ENCODE results near the gene FKBP1B. TPM values are rescaled to one million over a fixed set of nuclear protein-coding genes. Genes with fewer than 3 reads are reported as not detected.

FKBP1B gene
- total RNA-seq, 1 donor from 2014 or later, result 1.4 TPM

- intact Hi-C loops (cut with micrococcal nuclease), result loop anchor here (10.0 kb wide), 1 partner anchor 135 kb away; no protein-coding TSS in a partner anchor
- no peaks in the 10 kb centered on the region for H3K4me1 Mint-ChIP-seq
- CTCF ChIA-PET, result no interaction called here
These were observed 29.8 kb upstream of the FKBP1B start for GRCh38 chr2:24019729-24020128.

GRCh38 chr2:24020244-24020643 is 29.3 kb upstream of the FKBP1B start:
- Mint-ChIP-seq H3K4me1 (no peaks in the 10 kb centered on the region), H3K9me3 (no peaks in the 10 kb centered on the region), H3K27me3 (no peaks in the 10 kb centered on the region), H3K4me3 (no peak overlapping the region), H3K36me3 (ENCODE audit: low read depth) (peaks cover 28% of the 10 kb centered on the region), H3K27ac (no peak overlapping the region)
- TF ChIP-seq CTCF (IDR thresholded peaks at IDR 0.05), result no peak
- DNase-seq, result no peak
- ChIA-PET POLR2A (no interaction called here), CTCF (no interaction called here)
- intact Hi-C loops (cut with micrococcal nuclease), result no loop called here
- ATAC-seq (ENCODE audit: low read depth), result no peak

More at GRCh38 chr2:24019729-24020128, 29.8 kb upstream of the FKBP1B start:
- H3K4me3 Mint-ChIP-seq, result no peak overlapping the region
- H3K9me3 Mint-ChIP-seq, result no peaks in the 10 kb centered on the region
- no peak for TF ChIP-seq CTCF (IDR thresholded peaks at IDR 0.05)
- no peak overlapping the region for H3K27ac Mint-ChIP-seq
- H3K36me3 Mint-ChIP-seq (ENCODE audit: low read depth), result peaks cover 24% of the 10 kb centered on the region
- no peak for DNase-seq
- H3K27me3 Mint-ChIP-seq, result no peaks in the 10 kb centered on the region
- POLR2A ChIA-PET, result no interaction called here
- no peak for ATAC-seq (ENCODE audit: low read depth)

GRCh38 chr2:24021122-24021998 is 28.2 kb upstream of the FKBP1B start:
- TF ChIP-seq CTCF (IDR thresholded peaks at IDR 0.05), result no peak
- DNase-seq (no peak), ATAC-seq (ENCODE audit: low read depth) (peak; percentile 37)
- CTCF ChIA-PET, result no interaction called here
- Mint-ChIP-seq H3K27me3 (no peaks in the 10 kb centered on the region), H3K4me1 (no peaks in the 10 kb centered on the region), H3K4me3 (no peak overlapping the region), H3K27ac (no peak overlapping the region), H3K36me3 (ENCODE audit: low read depth) (peaks cover 36% of the 10 kb centered on the region), H3K9me3 (no peaks in the 10 kb centered on the region)
- POLR2A ChIA-PET, result no interaction called here
- intact Hi-C loops (cut with micrococcal nuclease), result no loop called here

GRCh38 chr2:24022324-24022974 is 27.1 kb upstream of the FKBP1B start:
- no peak for DNase-seq
- peaks cover 42% of the 10 kb centered on the region for H3K36me3 Mint-ChIP-seq (ENCODE audit: low read depth)
- no peaks in the 10 kb centered on the region for H3K27me3 Mint-ChIP-seq
- TF ChIP-seq CTCF (IDR thresholded peaks at IDR 0.05), result no peak
- no peaks in the 10 kb centered on the region for H3K9me3 Mint-ChIP-seq
- ChIA-PET POLR2A (interaction anchor here (0.6 kb wide), 1 partner anchor 23 kb away, joined by 7 read pairs; no protein-coding TSS in a partner anchor), CTCF (no interaction called here)
- ATAC-seq (ENCODE audit: low read depth), result no peak
- no peak overlapping the region for H3K27ac Mint-ChIP-seq
- no peak overlapping the region for H3K4me3 Mint-ChIP-seq
- intact Hi-C loops (cut with micrococcal nuclease), result no loop called here
- no peaks in the 10 kb centered on the region for H3K4me1 Mint-ChIP-seq

- DNase-seq (no peak), ATAC-seq (ENCODE audit: low read depth) (no peak)
- H3K9me3 Mint-ChIP-seq, result no peaks in the 10 kb centered on the region
- CTCF ChIA-PET, result no interaction called here
- no peak overlapping the region for H3K27ac Mint-ChIP-seq
- no peaks in the 10 kb centered on the region for H3K4me1 Mint-ChIP-seq
- no peak overlapping the region for H3K4me3 Mint-ChIP-seq
- intact Hi-C loops (cut with micrococcal nuclease), result no loop called here
- POLR2A ChIA-PET, result interaction anchor here (0.6 kb wide), 1 partner anchor 24 kb away, joined by 7 read pairs; no protein-coding TSS in a partner anchor
- no peak for TF ChIP-seq CTCF (IDR thresholded peaks at IDR 0.05)
- peaks cover 42% of the 10 kb centered on the region for H3K36me3 Mint-ChIP-seq (ENCODE audit: low read depth)
- no peaks in the 10 kb centered on the region for H3K27me3 Mint-ChIP-seq
These were observed 26.5 kb upstream of the FKBP1B start for GRCh38 chr2:24022975-24023575.

Measured in activated B cell treated with CpG ODN at 0.5 μM for 24 hours (primary cell).